ENCODE results near the gene PSME3IP1. TPM values are rescaled to one million over a fixed set of nuclear protein-coding genes. Genes with fewer than 3 reads are reported as not detected.

The PSME3IP1 gene
- total and polyA plus RNA-seq, 2 of the 4 experiments (the other 2 are of a cell fraction), result 50.2 to 75.2 TPM

GRCh38 chr16:57123216-57123973 lies 62.4 kb downstream of the PSME3IP1 start:
- Histone ChIP-seq H3K4me1 (ENCODE audit: control insufficient read depth, insufficient read depth, low read length) (no peaks in the 10 kb centered on the region), H3K56ac (ENCODE audit: extremely low read depth, insufficient read depth, low read length) (no peak overlapping the region), H4K8ac (ENCODE audit: low read depth in 2 of 2, low read length in 2 of 2) (no peak overlapping the region), H3K27ac (ENCODE audit: insufficient read depth, low read length) (no peak overlapping the region), H3K4ac (ENCODE audit: low read depth, low read length) (no peak overlapping the region), H2AK5ac (ENCODE audit: low read depth, low read length) (no peak overlapping the region), H3K36me3 (ENCODE audit: control insufficient read depth, insufficient read depth, low read length) (peaks cover 4% of the 10 kb centered on the region; the same call in 1 of the 2 replicates), H2BK5ac (ENCODE audit: low read depth, low read length, poor library complexity, severe bottlenecking) (no peak overlapping the region), H3K9ac (ENCODE audit: low read depth, low read length) (no peak overlapping the region), H2AFZ (replicated peaks; ENCODE audit: low read length, poor library complexity) (no peak overlapping the region), H3K9me1 (ENCODE audit: insufficient read depth, low read length) (peaks cover 12% of the 10 kb centered on the region; the same call in 1 of the 2 replicates), H4K91ac (ENCODE audit: insufficient read depth, low read depth, low read length) (no peak overlapping the region), H4K20me1 (ENCODE audit: insufficient read depth, low read length) (no peaks in the 10 kb centered on the region), H3K27me3 (ENCODE audit: control insufficient read depth, insufficient read depth, low read length) (no peaks in the 10 kb centered on the region), H3K23ac (ENCODE audit: low read depth, low read length) (no peak overlapping the region), H2BK15ac (ENCODE audit: low read depth, low read length) (no peak overlapping the region), H3K14ac (replicated peaks; ENCODE audit: low read depth, low read length) (no peak overlapping the region), H3K4me3 (ENCODE audit: insufficient read depth, low read depth, low read length) (no peak overlapping the region), H4K5ac (ENCODE audit: low read depth, low read length) (no peak overlapping the region), H3K79me1 (ENCODE audit: low read depth in 1 of 2, low read length in 2 of 2) (no peaks in the 10 kb centered on the region), H3K9me3 (ENCODE audit: control insufficient read depth, insufficient read depth, low read length) (no peaks in the 10 kb centered on the region), H2BK120ac (ENCODE audit: low read depth, low read length) (no peak overlapping the region), H3K18ac (ENCODE audit: low read depth, low read length) (no peak overlapping the region), H2AK9ac (replicated peaks; ENCODE audit: low read depth, low read length, poor library complexity) (no peak overlapping the region), H2BK20ac (ENCODE audit: low read depth, low read length) (no peak overlapping the region), H3K4me2 (ENCODE audit: low read depth, low read length) (no peak overlapping the region)
- dilution Hi-C loops (cut with HindIII; ENCODE audit: low sequenced_read_pairs, unreplicated experiment), result no loop called here
- intact Hi-C loops (cut with micrococcal nuclease), result no loop called here
- in situ Hi-C loops (cut with MboI; ENCODE audit: low sequenced_read_pairs), result no loop called here
- CTCF ChIA-PET, result no interaction called here
- TF ChIP-seq, protein P1, sequence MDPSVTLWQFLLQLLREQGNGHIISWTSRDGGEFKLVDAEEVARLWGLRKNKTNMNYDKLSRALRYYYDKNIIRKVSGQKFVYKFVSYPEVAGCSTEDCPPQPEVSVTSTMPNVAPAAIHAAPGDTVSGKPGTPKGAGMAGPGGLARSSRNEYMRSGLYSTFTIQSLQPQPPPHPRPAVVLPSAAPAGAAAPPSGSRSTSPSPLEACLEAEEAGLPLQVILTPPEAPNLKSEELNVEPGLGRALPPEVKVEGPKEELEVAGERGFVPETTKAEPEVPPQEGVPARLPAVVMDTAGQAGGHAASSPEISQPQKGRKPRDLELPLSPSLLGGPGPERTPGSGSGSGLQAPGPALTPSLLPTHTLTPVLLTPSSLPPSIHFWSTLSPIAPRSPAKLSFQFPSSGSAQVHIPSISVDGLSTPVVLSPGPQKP (IDR thresholded peaks at IDR 0.05; ENCODE audit: borderline replicate concordance, low read depth, low read length), result no peak
- TF ChIP-seq NFE2L2 (IDR thresholded peaks at IDR 0.05; ENCODE audit: low read depth, low read length), result no peak
- POLR2A ChIA-PET (ENCODE audit: unreplicated experiment), result interaction anchor here (0.6 kb wide), 1 partner anchor 618 kb away, joined by 3 read pairs; no protein-coding TSS in a partner anchor
- no TSS peak for BruUV-seq (replicated peaks)
- no peak for ATAC-seq (ENCODE audit: low read depth)
- no peak for DNase-seq
- 100% methylated on average over 1 of the region's 7 CpGs; no CpG with 5 or more reads in 1 of the 2 experiments for WGBS, 2 experiments (ENCODE audit: extremely low coverage in 2 of 2, insufficient read length in 1 of 2)
